CD4-positive, alpha-beta T cell treated with Interleukin-17A for 4 hours (primary cell): ENCODE measurements around the gene TSPAN15.
A peak's percentile ranks its signal among the peaks of the same experiment; 100 is the strongest.

Source experiments
- DNase-seq: peaks from one replicate; pipeline ENCODE4 v3.0.0-alpha.2; 2020; ENCODE audit warnings: mixed read lengths

Gene TSPAN15

DNA sequence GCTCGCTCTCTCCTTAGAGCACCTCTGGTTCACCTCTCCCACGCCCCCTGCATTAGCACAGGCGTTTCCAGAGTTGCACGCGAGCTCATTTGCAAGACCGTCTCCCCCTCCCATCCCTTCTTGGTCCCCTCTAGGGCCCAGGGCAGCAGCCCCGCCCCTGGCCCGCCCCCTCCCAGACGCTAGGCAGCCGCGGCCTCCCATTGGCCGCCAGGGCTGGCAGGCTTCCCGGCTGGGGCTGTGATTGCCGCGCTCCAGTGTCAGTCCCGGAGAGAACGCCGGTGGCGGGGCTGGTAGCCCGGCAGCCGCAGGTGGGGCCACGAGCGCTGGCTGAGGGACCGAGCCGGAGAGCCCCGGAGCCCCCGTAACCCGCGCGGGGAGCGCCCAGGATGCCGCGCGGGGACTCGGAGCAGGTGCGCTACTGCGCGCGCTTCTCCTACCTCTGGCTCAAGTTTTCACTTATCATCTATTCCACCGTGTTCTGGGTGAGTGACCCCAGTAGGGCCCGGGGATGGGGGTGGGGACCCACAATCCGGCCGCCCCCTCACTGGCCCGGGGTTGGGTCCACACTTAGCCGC is at the start of gene TSPAN15:
Gene TSPAN15 (plus strand): TSS at position 257 of the 575 bp plus-strand sequence. CDS start 130 bp downstream, at position 387.
- peak; percentile 90 for DNase-seq

DNA sequence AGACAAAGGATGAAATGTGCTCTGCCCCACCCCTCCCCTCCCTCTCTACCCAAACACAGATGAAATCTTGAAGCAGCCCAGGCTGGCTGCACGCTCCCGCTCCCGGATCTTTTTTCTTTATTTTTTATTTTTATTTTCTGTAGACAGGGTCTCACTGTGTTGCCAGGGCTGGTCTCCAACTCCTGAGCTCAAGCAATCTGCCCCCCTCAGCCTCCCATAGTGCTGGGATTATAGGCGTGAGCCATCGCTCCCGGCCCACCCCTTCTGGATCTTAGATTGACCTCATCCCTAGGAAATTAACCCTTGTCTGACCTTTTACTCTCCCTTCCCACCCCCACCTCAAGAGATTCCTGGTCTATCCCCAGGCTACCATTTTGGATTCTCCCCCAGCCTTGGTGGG is 48.9 kb upstream of the TSPAN15 start:
- DNase-seq, result no peak

DNA sequence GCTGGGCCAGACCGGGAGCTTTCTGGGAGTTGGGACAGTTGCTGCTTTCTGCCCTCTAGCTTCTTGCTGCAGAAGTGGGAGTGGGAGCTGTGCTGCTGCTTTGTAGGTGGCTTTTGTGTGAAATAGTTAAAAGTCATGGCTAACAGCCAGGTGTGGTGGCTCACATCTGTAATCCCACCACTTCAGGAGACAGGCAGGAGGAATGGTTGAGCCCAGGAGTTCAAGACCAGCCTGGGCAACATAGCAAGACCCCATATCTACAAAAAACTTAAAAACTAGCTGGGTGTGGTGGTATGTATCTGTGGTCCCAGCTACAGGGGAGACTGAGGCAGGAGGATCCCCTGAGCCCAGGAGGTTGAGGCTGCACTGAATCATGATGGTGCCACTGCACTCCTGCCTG is 48.2 kb upstream of the TSPAN15 start:
- no peak for DNase-seq

DNA sequence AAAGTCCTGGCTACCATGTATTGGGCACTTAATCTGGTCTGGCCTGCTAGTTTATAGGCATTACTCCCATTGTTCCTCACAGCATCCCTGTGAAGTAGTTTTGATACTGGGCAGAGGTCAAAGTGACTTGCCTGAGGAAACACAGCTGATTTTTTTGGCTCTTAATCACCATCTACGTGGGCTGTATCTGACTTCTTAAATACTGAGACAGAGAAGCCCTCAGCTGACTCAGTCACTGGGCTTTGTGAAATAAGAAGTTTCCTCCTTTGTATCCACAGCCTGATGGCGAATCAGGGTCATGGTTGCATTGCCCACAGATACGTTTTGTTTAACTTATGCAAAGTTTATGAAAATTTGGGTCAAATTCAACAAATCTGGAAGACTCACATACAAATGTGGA is 47.7 kb upstream of the TSPAN15 start:
- DNase-seq, result no peak

GRCh38 chr10:69404786-69405185 is 46.5 kb upstream of the TSPAN15 start:
- no peak for DNase-seq

DNA sequence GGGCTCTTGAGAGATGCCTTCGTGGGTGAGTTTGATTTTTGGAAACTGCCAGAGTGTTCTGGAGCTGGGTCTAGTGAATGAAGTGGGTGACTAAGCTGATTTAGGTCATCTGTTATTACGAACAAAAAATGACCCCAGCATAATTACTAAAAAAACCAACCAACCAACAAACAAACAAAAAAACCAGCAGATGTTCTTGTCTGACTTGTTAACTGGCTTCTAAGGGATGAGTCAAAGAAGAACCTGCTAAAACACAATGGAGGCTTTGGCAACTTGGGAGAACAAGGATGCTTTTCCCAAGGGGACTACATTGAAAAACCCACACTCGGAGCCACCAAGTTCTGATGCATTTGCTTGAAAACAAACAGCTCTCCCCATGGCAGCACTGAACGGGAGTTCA is 46.0 kb upstream of the TSPAN15 start:
- DNase-seq, result no peak

GRCh38 chr10:69406302-69406811 is 44.9 kb upstream of the TSPAN15 start:
- DNase-seq, result no peak

GRCh38 chr10:69406816-69407580 is 44.3 kb upstream of the TSPAN15 start:
- no peak for DNase-seq

DNA sequence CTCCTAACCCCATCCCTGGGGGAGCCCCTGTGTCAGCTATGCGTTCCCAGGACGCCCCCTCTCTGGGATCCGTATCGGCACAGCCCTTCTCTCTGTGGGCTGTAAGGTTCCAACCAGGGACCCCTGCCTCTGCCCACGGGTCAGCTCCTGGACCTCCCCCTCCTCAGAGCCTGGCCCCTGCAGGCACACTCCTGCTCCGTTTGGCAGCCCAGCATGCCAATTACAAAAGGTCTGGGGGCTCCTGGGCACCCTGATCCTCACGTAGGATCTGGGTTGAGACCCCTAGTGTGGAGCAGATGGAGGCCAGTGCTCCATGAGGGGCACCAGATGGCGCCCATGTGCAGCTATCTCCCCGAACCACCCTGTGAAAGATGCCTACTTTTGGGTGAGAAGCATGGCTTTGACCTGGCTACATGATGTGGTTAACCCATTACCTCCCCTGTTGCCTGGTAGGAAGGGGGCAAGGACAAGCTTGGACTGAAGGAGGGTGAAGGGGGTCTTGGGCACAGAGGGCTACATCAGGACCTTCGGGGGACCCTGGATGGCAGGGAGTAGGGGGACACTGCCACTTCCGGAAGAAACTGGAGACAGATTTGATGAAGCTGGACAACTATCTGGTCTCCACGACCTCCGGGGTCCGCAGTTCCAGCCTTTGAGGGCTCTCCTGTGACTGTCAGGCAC is 43.5 kb upstream of the TSPAN15 start:
- peak; percentile 57 for DNase-seq

- DNase-seq, result peak; percentile 91
Observed at GRCh38 chr10:69408318-69409175, 42.7 kb upstream of the TSPAN15 start.

GRCh38 chr10:69409176-69409495 is 42.1 kb upstream of the TSPAN15 start:
- DNase-seq, result no peak

GRCh38 chr10:69409968-69410367 is 41.3 kb upstream of the TSPAN15 start:
- no peak for DNase-seq

GRCh38 chr10:69410487-69410886 is 40.8 kb upstream of the TSPAN15 start:
- DNase-seq, result no peak

GRCh38 chr10:69411476-69411875 is 39.8 kb upstream of the TSPAN15 start:
- no peak for DNase-seq

DNA sequence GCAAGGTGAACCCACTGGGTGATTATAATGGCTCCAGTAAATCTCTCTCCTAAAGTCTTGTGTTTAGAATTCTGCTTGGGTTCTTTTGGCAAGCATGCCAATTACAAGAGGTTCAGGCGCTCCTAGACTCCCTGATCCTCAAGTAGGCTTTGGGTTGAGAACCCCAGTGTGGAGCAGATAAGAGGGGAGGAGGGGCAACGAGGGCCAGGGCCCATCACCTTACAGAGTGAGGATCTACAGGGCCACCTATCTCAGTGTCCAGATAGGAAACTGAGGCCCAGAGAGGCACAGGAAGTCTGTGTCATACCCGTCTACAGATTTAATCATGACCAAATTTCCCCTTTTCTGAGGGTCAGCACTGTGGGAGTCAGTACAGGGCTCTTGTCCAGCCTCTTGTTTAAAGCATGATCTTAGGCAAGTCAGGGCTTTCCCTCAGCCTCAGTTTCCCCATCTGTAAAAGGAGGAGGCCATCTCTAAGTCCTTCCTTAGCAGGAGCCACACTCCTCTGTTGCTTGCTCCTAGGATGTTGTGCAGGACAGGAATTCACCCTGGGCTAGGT is 39.0 kb upstream of the TSPAN15 start:
- no peak for DNase-seq

DNA sequence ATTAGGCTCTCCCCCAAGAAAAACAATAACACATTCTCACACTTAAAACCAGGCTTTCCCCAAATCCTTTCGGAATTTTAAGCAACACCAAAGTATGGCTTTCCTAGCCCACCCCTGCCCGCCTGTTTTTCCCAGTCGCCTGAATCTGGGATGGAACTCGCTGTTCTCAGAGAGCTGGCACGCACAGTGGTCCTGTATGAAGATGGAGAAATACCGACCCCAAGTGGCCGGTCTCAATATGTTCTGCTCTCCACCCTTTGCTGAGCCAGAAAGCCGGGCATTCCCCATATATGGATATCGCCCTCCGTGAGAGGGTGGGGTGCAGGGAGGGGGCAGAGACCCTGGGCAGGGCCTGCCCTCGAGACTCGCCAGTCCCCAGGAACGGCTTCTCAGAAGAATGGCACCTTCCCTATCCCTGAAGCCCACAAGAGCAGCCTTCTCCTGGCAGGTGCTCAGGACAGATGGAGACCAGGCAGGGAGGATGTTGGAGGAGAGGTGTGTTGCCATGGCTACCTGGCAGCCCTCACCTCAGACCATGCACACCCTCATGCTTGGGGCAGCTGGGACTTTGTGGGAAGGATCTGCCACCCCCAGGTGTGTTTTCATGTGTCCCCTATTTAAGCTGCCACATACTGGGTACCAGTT is 37.9 kb upstream of the TSPAN15 start:
- peak; percentile 57 for DNase-seq

DNA sequence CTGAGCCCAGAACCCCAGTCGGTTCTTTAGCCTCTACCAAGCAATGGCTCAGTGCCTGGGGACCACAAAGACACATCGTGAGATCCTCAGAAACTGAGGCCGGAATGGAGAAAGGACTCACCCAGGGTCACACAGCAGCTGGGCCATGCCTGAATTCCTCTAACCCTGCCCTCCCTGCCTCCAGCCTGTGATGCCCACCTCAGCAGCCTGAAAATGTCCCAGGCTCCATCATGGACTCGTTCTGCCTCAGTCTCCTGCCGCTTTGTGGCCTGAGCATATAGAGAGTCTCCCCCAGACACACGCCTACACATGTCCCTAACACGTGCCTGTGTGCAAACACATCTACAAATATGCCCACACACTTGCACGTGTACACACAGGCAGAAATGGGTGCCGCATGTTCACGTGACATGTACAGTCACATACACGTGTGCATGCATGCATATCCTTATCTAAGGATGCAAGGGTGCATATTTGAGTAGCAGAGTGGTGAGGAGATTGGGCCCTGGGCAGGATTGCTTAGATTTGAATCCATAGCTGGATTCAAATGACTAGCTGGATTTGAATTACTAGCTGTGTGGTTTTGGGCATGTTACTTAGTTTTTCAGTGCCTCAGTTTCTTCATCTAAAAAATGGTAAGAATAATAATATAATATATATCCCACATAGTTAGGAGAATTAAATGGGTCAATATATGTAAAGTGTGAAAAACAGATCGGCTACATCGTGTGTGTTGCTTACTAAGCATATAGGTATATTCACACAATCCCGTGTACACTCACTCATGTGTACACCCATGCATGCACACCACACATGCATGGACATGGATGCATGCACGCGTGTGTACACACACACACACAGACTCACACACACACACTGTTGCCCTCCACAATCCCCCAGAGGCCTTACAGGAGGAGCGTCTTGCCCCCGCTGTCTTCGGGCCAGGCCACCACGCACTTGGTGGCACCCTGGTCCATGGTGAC is 36.9 kb upstream of the TSPAN15 start:
- DNase-seq, result no peak

- DNase-seq, result no peak
Observed at GRCh38 chr10:69415049-69415448, 36.2 kb upstream of the TSPAN15 start.

DNA sequence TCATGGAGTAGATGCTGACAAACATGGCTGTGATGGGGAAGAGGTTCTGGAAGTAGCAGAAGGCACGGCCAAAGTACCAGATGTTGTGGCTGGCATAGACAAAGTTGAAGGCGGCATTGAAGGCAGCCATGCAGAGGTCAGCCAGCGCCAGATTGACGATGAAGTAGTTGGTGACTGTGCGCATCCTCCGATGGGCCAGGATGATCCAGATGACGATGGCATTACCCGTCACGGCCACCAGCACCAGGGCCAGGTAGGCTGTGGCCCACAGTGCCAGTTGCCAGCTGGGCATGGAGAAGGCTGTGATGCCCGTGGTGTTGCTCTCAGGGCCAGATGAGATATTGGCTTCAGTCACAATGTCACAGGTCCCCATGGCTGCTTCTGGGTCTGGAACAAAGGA is 35.3 kb upstream of the TSPAN15 start:
- DNase-seq, result no peak

DNA sequence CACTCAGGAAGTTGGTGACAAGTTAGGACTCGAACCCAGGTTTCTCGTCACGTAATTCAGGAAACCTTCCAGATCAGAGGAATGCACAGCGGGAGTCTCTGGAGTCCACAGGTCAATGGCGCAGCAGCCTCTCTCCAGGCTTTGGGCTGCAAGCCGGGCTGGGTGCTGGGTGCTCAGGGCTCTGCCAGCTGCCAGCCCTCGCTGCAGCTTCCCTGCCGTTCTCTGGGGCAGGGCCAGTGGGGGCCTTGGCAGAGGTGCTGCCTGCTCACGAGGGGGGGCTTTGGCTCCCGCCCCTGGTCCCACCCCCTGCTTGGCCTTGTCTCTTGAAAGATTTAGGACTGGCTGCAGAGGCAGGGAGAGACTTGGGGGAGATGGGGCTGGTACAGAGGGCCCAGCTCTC is 34.6 kb upstream of the TSPAN15 start, which contains the start of gene TACR2:
Gene TACR2 (minus strand): TSS at position 224 of the 400 bp plus-strand sequence. CDS start 595 bp downstream, outside the sequence.
- no peak for DNase-seq

DNA sequence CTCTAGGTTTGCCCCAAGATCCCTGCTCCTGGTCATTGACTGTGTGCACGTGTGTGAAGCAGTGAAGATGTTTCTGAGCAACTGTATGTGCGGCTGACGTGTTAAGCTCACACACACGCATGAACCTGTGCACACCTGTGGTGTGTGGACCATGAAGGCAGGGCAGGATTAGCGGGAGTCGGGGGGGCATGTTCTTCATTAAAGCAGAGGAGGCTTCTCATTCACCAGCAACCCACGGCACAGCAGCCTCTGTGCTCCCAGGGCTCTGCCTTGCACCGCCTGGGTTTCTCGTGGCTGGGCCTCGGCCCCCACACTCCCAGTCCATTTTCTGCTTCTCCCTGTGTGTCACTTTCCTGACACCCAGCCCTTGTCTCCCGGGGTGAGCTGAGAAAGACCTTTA is 33.7 kb upstream of the TSPAN15 start:
- DNase-seq, result no peak
